ENCODE data around the gene LGALS7.

DNA sequence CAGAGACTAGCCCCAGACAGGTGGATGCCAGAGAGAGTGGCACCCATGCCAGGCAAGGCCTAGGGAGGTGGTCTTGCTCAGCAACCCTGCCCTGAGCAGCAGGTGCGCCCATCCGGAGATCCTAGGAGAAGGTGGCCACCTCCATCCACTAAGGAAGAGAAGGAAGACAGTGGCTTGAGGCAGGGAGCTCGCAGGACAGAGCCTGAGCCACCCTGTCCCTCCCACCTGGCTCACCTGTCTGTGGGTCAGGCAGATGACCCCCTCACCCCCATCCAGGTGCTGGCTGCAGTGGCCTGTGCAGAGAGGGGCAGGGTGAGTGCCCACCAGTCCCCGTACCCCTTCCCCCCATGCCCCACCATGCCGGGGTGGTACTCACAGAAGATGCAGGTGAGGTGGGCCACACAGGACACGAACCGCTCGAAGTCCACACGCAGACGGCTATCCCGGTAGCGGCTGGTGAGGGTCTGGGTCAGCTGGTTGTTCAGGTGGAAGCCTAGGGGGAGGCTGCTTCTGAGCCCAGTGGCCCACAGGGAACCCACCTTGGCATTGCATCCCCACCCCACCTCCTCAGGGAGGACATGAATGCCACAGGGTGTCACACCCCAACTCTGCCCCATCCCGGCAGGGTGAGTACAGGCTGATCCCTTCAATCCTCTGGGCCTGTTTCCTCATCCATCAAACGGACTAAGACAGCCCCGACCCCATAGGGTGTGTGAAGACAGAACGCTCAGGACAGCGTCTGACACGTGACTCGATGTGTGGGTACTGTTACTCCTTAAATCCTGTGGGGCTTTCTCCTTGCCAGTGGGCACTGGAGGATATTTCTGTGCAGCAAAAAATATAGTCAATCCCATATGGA lies 42.4 kb downstream of the LGALS7 start:
- TF ChIP-seq, protein P1, sequence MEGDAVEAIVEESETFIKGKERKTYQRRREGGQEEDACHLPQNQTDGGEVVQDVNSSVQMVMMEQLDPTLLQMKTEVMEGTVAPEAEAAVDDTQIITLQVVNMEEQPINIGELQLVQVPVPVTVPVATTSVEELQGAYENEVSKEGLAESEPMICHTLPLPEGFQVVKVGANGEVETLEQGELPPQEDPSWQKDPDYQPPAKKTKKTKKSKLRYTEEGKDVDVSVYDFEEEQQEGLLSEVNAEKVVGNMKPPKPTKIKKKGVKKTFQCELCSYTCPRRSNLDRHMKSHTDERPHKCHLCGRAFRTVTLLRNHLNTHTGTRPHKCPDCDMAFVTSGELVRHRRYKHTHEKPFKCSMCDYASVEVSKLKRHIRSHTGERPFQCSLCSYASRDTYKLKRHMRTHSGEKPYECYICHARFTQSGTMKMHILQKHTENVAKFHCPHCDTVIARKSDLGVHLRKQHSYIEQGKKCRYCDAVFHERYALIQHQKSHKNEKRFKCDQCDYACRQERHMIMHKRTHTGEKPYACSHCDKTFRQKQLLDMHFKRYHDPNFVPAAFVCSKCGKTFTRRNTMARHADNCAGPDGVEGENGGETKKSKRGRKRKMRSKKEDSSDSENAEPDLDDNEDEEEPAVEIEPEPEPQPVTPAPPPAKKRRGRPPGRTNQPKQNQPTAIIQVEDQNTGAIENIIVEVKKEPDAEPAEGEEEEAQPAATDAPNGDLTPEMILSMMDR (conservative IDR thresholded peaks at IDR 0.05; ENCODE audit: low read depth, low read length) = no peak
- TF ChIP-seq POLR2A (IDR thresholded peaks at IDR 0.05; ENCODE audit: low read depth, low read length) = no peak
